T-helper 22 cell (primary cell): ENCODE results near the gene MIPEP.

Experiments
- DNase-seq: peaks from one replicate; pipeline ENCODE4 v3.0.0-alpha.2; 2020; ENCODE audit warnings: low read depth

Gene MIPEP

DNA sequence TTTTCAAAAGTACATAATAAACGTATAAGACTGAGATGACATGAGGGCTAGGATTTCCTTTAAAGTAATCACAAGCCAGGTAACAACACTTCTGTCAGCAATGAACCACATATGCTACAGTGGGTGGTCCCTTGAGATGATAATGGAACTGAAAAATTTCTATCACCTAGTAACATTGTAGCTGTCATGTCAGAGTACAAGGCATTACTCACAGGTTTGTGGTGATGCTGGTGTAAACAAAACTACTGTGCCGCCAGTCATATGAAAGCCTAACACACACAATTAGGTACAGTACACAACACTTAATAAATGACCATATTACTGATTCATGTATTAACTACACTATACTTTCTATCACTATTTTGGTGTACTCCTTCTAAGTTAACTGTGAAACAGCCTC is 36.8 kb downstream of the MIPEP start:
- no peak for DNase-seq

DNA sequence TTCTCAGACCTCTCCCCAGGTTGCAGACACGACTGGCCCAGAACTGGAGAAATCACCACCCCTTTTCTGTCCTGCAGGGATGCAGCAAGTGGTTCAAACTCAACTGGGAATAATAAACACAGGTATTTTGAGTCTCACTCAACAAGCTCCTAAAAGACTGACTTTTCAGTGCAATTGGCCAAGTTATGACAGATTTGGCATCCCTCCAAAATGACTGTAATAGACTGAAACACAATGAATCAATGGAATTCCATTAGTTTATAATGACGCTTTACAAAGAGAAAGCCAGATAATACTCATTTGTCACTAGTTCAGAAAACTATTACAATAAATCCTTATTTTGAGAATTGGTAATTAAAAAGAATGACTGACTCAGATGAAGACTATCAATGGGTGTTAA is 38.1 kb downstream of the MIPEP start:
- no peak for DNase-seq

DNA sequence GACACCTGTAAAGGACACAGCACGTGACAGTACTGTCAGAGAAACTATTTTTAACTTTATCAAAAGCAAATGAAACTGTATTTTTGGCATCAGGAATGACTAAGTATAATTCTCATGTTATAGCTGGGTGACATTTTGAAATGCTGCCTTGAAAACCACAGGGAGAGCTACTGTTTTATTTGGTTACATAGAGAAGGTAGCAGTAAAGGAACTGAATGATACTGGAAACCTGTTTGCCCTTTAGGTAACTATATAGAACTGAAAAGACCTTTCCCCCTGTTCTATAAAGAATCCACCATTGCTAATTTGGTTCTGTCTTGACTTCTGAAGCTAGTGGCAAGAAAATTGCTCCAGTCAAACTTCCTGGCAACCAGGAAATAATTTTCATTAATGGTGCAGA is 39.1 kb downstream of the MIPEP start:
- no peak for DNase-seq

GRCh38 chr13:23849670-23850069 is 39.5 kb downstream of the MIPEP start:
- DNase-seq: no peak

GRCh38 chr13:23848646-23849141 is 40.5 kb downstream of the MIPEP start:
- no peak for DNase-seq

DNA sequence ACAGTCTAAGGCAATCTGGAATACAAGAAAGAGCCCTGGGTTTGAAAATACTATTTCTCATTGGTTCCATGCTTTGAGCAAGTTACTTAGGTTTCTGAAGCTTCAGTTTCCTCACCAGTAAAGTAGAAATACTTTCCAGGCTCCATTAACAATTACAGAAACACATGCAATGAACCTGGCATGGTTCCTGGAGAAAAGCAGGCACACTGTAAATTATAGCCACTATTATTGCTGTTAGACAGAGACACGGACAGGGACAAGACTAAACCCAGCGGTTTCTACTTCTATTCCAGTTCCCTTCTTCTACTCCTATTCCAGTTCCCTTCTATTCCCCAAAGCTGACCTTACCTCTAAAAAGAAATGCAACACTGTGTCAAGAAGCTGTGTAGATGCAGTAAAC is 41.2 kb downstream of the MIPEP start:
- DNase-seq: no peak

DNA sequence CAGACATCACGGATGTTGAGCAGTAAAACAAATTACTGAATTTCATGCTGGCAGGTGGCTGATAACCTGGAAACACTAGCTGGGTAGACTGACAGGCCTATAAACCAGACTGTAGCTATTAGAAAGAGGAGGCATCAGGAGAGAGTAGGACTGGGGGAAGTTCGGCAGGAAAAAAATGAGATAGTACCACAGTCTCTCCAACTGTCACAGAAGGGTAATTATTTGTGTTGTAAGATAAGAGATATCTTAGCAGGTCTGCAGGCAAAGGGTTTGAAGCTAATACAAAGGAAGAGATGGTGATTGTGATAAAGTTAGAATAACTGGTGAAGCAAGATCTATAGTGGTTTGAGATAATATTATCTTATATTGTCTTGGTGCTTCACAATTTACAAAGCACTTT is 41.7 kb downstream of the MIPEP start:
- DNase-seq: no peak

DNA sequence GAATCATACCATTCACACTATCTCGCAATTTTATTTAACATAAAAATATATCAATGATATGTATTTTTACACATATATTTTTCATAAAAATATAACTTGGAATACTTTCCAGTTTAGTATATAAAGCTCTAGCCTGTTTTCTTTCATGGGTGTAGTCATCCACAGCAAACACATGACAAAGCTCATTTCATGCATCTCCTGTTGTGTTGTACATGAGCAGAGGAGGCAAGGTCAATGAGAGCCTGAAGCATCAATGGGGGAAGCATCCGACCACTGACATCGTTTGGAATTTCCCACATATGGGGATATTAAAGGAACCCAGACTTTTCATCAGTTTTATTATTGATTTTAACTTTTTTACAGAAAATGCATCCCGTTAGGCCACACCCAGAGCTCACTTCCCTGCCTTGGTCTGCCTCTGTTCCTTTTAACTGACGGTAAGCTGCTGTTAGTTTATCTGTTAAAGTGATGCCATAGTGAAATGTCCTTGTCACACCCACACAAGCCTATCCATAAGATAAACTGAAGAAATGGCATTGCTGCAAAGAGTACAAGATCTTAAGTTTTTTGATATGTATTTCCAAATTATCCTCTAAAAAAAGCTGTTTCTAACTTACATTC is 44.0 kb downstream of the MIPEP start:
- DNase-seq: no peak

- no peak for DNase-seq
These were observed 45.1 kb downstream of the MIPEP start for GRCh38 chr13:23844132-23844531.

- no peak for DNase-seq
These were observed 45.8 kb downstream of the MIPEP start for GRCh38 chr13:23843436-23843835.

- DNase-seq: no peak
These were observed 46.8 kb downstream of the MIPEP start for GRCh38 chr13:23842406-23842805.

DNA sequence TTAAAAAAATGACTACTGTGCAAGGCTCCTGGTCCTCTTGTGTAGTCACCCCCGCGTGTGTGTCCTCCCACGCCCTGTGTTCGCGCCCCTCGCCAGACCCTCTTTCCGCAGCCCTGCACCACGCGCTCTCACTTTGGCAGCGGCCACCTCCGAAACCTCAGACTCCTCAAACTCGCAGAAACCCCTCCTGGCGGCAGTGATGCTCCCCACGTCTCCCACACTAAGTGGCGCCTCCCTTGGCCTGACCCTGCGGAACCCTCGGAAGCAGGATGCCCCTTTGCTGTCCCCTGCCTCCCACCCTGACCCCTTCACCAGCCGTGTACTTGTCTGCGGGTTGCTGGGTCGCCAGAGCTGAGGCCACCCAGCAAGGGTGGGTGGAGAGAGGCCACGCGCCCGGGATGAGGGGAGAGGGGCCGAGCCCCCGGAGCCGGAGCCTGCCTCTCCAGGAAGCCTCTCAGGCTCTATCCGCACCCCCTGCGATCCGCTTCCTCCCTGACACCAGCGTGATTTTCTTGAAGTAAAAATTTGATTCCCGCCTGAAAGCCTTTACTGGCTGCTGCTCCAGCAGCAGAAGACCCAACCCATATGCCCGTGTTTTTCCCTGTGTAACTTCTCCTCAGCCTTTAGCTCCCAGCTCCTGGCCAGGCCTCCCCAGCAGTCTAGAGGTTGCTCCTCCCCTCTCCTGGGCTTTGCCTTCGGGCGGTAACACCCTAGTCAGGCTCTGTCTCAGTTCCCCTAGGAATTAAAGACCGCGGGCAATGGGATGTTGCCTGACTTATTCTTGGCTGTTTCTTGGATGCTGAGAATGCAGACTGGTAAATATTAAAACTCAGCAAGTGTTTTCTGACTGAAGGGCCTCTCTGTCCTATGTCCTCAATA is 55.2 kb downstream of the MIPEP start:
- DNase-seq: no peak

DNA sequence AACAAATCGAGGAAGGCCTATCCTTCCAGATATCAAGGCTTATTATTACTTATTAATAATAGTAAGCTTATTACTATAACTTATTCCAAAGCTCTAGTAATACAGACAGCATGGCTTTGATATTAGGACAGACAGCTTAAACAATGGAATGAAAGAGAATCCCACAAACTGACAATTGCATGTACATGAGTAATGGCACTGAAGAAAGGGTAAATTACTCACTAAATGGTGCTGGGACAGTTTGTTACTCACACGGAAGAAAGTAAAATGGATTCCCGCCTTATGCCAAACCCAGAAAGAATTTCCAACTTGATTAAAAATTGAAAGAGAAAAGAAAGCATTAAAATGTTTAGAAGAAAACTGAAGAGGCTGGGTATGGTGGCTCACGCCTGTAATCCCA is 60.3 kb downstream of the MIPEP start:
- no peak for DNase-seq

GRCh38 chr13:23828086-23828485 is 61.1 kb downstream of the MIPEP start:
- DNase-seq: no peak

- DNase-seq: no peak
These were observed 64.0 kb downstream of the MIPEP start for GRCh38 chr13:23825179-23825578.

DNA sequence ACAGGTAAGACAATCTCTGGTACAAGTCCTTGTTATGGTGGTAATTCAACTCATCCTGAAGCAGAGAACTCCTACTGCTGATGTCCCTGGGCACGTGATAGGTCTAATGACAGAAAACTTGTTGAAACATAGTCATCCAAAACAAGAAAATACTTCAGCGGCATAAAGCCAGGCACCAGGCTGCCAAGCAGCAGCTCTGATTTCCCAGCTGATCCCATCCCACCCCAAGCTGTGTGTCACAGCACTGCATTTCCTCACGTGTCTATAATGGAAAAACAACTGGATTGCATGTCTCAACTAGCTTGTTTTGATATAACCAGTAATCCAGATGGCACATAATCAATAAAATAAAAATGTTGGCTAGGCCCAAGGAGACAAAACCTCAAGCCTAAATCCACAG is 64.8 kb downstream of the MIPEP start:
- DNase-seq: no peak

- DNase-seq: no peak
These were observed 66.9 kb downstream of the MIPEP start for GRCh38 chr13:23822252-23822824.

GRCh38 chr13:23820530-23820929 is 68.7 kb downstream of the MIPEP start:
- no peak for DNase-seq

DNA sequence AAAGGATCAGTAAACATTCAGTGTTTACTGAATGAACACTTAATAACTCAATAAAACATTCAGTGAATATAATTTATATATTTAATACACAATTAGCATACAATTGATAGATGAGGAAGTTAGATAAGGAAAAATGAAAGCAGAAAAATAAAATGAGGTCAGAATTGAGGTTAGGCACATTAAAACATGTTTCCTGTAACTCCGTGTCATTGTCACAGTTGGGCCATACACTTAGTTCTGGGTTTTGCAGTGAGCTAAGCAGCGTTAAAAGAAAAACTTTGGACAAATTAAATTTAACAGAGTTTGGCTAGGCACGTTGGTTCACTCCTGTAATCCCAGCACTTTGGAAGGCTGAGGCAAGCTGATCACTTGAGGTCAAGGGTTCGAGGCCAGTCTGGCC is 71.4 kb downstream of the MIPEP start:
- DNase-seq: no peak

DNA sequence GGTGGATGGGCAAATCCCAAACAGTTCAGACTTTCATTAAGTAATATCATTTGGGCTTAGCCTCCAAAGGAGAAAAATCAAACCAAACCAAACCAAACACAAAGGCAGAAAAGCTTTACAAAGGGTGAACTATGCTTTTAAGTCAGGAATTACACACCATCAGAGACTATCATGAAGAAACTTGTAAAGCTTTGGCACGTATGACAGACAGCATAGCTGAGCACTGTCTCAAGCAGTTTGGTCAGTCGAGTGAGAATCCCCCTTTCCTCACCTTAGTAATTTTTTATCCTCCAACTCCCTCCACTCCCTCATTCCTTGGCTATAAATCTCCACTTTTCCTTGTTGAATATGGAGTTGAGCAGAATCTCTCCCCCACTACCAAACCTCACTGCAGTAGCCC is 72.1 kb downstream of the MIPEP start:
- DNase-seq: no peak

- no peak for DNase-seq
These were observed 75.6 kb downstream of the MIPEP start for GRCh38 chr13:23813635-23814034.

- DNase-seq: no peak
These were observed 77.7 kb downstream of the MIPEP start for GRCh38 chr13:23811366-23812062.
